ENCODE results near the gene SORCS2. TPM values are rescaled to one million over a fixed set of nuclear protein-coding genes. Genes with fewer than 3 reads are reported as not detected.

SORCS2 gene
- total and polyA plus RNA-seq, 2 of the 8 experiments (the other 6 are each of a cell fraction or from before 2014, with no cell fraction given) = 0.36 to 1.8 TPM

DNA sequence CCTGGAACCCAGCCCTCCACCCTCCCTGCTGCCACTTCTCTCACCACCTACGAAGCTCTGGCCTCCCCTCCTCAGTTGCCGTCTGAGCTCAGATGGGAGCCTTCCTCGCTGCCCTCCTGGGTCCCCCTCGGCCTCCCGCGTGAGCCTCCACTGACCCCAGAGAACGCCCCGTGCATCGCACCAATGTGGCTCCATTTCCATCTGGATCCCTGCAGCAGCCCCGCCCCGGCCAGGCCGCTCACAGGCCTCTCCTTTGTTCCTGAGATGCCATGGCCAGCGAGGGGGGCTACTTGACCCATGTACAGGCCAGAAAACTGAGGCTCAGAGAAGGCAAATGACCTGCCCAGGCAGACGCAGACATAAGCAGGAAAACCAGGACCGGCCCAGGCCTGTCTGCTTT is 484.7 kb downstream of the SORCS2 start (continued):
- TF ChIP-seq NANOG (IDR thresholded peaks at IDR 0.05; ENCODE audit: insufficient read depth, low read depth, low read length, poor library complexity, severe bottlenecking) = no peak
- no peak for TF ChIP-seq GABPA (IDR thresholded peaks at IDR 0.05; ENCODE audit: borderline replicate concordance, insufficient read depth, low read length)
- no peak for TF ChIP-seq SP1 (IDR thresholded peaks at IDR 0.05; ENCODE audit: low read depth, low read length)
- no peak for TF ChIP-seq POU5F1 (IDR thresholded peaks at IDR 0.05; ENCODE audit: low read depth, low read length)
- TF ChIP-seq TBP (IDR thresholded peaks at IDR 0.05; ENCODE audit: low read depth, low read length) = no peak
- no peak for TF ChIP-seq CBX5 (IDR thresholded peaks at IDR 0.05; ENCODE audit: low read depth, low read length)
- TF ChIP-seq, protein P1, sequence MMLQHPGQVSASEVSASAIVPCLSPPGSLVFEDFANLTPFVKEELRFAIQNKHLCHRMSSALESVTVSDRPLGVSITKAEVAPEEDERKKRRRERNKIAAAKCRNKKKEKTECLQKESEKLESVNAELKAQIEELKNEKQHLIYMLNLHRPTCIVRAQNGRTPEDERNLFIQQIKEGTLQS (IDR thresholded peaks at IDR 0.05; ENCODE audit: insufficient read depth, low read depth, low read length) = no peak
